HG02870 (cell line): ENCODE data around the gene SNX6.
"Not testable (repeated sequence)": the region's sequence is repeated elsewhere in the genome, so short reads cannot be mapped to it uniquely, and the experiment has no call there.

ENCODE experiments used
- ATAC-seq: cut with Tn5 transposase; IDR thresholded peaks from one replicate; pipeline ENCODE4 v1.9.1; 2021; ENCODE audit warnings: mild to moderate bottlenecking, moderate library complexity; ENCODE audit not compliant: unreplicated experiment

The SNX6 gene

GRCh38 chr14:34640826-34641225 lies 10.9 kb upstream of the SNX6 start:
- ATAC-seq = no peak

- ATAC-seq = not testable (repeated sequence)
Observed at GRCh38 chr14:34634360-34634771, 4.4 kb upstream of the SNX6 start.

- no peak for ATAC-seq
Observed at GRCh38 chr14:34633742-34634141, 3.8 kb upstream of the SNX6 start.

- no peak for ATAC-seq
Observed at GRCh38 chr14:34632411-34632978, 2.5 kb upstream of the SNX6 start.

GRCh38 chr14:34629344-34629656 lies 648 bp downstream of the SNX6 start:
- ATAC-seq = peak; percentile 26

GRCh38 chr14:34628681-34629135 lies 1.2 kb downstream of the SNX6 start:
- ATAC-seq = no peak

- ATAC-seq = no peak
Observed at GRCh38 chr14:34623506-34623905, 6.4 kb downstream of the SNX6 start.

GRCh38 chr14:34620839-34621238 lies 9.1 kb downstream of the SNX6 start:
- ATAC-seq = no peak

GRCh38 chr14:34620115-34620514 lies 9.8 kb downstream of the SNX6 start:
- no peak for ATAC-seq

GRCh38 chr14:34619471-34619870 lies 10.5 kb downstream of the SNX6 start:
- ATAC-seq = no peak

GRCh38 chr14:34616360-34616759 lies 13.6 kb downstream of the SNX6 start:
- no peak for ATAC-seq

GRCh38 chr14:34615507-34615906 lies 14.4 kb downstream of the SNX6 start:
- ATAC-seq = no peak

- ATAC-seq = no peak
Observed at GRCh38 chr14:34614638-34615037, 15.3 kb downstream of the SNX6 start.

- ATAC-seq = no peak
Observed at GRCh38 chr14:34610101-34610500, 19.8 kb downstream of the SNX6 start.

GRCh38 chr14:34605461-34605860 lies 24.5 kb downstream of the SNX6 start:
- no peak for ATAC-seq

- no peak for ATAC-seq
Observed at GRCh38 chr14:34604995-34605394, 25.0 kb downstream of the SNX6 start.

GRCh38 chr14:34596891-34597290 lies 33.1 kb downstream of the SNX6 start:
- no peak for ATAC-seq

GRCh38 chr14:34593740-34594375 lies 36.1 kb downstream of the SNX6 start:
- ATAC-seq = no peak

- no peak for ATAC-seq
Observed at GRCh38 chr14:34592623-34593022, 37.3 kb downstream of the SNX6 start.

GRCh38 chr14:34583525-34583924 lies 46.4 kb downstream of the SNX6 start:
- ATAC-seq = no peak

GRCh38 chr14:34582117-34582680 lies 47.7 kb downstream of the SNX6 start:
- ATAC-seq = no peak

- ATAC-seq = no peak
Observed at GRCh38 chr14:34580381-34580780, 49.6 kb downstream of the SNX6 start.

- no peak for ATAC-seq
Observed at GRCh38 chr14:34571771-34572170, 58.2 kb downstream of the SNX6 start.
